Body of pancreas (tissue), 4 donors: ENCODE results near the gene RYR3. TPM values are rescaled to one million over a fixed set of nuclear protein-coding genes. Genes with fewer than 3 reads are reported as not detected.
A peak's percentile ranks its signal among the peaks of the same experiment; 100 is the strongest.

Source experiments
- ATAC-seq: fragments of 150-250 bp; one replicate; pipeline ENCODE4 v1.9.1; 2016
- DNase-seq, 4 donors: peaks; one replicate each; pipeline ENCODE4 v3.0.0-alpha.2; 2019
- H3K27ac ChIP-seq, 4 donors: fragments of 200-600 bp; sonication (generic); 1 replicate in 3 of 4; 2 replicates in 1 of 4; pipeline versions ENCODE4 v1.5.1 to v1.6.1; 2016 to 2019; ENCODE audit warnings: mild to moderate bottlenecking in 1 of 4, mixed read lengths in 1 of 4, moderate library complexity in 1 of 4
- H3K27me3 ChIP-seq, 2 donors: fragments of 200-600 bp; sonication (generic); one replicate each; pipeline ENCODE4 v1.6.0; 2016; ENCODE audit warnings: mild to moderate bottlenecking in 1 of 2
- H3K36me3 ChIP-seq, 2 donors: fragments of 200-600 bp; sonication (generic); replicated peaks in 1 of 2; 2 replicates each; pipeline ENCODE4 v1.5.1; 2016; ENCODE audit warnings: low read depth in 2 of 2; ENCODE audit not compliant: insufficient read depth in 1 of 2
- H3K4me1 ChIP-seq: fragments of 200-600 bp; sonication (generic); one replicate; pipeline ENCODE4 v1.6.0; 2016
- H3K4me3 ChIP-seq, 2 donors: fragments of 200-600 bp; sonication (generic); 1 replicate in 1 of 2; 2 replicates in 1 of 2; pipeline ENCODE4 v1.5.1; 2016 to 2019
- H3K9me3 ChIP-seq, 3 donors: fragments of 200-600 bp; sonication (generic); 1 replicate in 2 of 3; 2 replicates in 1 of 3; pipeline ENCODE4 v1.5.1; 2016
- POLR2A ChIP-seq, 3 donors: fragments of 450-650 bp; IDR thresholded peaks; one replicate each; pipeline ENCODE4 v1.6.1; 2016; ENCODE audit warnings: antibody characterized with exemption in 3 of 3, mild to moderate bottlenecking in 2 of 3
- WGBS, 2 donors: methylation state at CpG; one replicate each; pipeline ENCODE4 v1.1.5; 2017; 5-methylcytosine and 5-hydroxymethylcytosine counted together
- intact Hi-C: fragments of 100-400 bp; cut with DNase I; formaldehyde crosslinking; loops from one replicate; pipeline ENCODE4 v1.15.1; 2023
- total RNA-seq, 2 donors: library from RNA; depleted of rRNA; stranded (reverse); fragments of >200 nt; gene quantifications; one replicate each; pipeline ENCODE4 v1.1.0, GENCODE V29; 2016
- TF ChIP-seq, protein P1 (sequence below), 7 experiments: fragments of 450-650 bp in 4 of 7; fragments of 200-600 bp in 3 of 7; sonication (generic) in 3 of 7; IDR thresholded peaks; one replicate each; pipeline ENCODE4 v1.5.1; 2016 to 2019; ENCODE audit warnings: antibody characterized with exemption in 7 of 7

Gene RYR3
- total RNA-seq, 2 donors from 2014 or later: 0.26 to 0.66 TPM

DNA sequence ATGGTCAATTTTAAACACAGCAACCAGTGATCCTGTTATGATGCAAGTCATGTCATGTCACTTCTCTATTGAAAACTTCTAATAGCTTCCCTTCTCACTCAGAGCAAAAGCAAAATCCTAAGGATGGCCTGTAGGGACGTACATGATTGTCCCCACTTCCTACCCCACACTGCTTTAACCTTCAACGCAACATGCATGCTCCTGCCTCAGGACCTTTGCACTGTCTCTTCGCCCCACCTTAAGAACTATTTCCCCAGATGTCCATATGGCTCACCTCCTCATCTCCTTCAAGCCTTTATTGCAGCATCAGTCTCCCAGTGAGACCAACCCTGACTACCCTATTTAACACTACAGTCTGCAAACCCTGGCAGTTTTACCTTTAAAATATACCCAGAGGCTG is 443.5 kb downstream of the RYR3 start:
- 62 to 71% methylated on average over 3 of the region's 3 CpGs for WGBS, 2 donors
- no peaks in the 10 kb centered on the region for H3K27me3 ChIP-seq
- H3K4me1 ChIP-seq: no peaks in the 10 kb centered on the region
- no peak for ATAC-seq
- no peak overlapping the region for H3K4me3 ChIP-seq
- DNase-seq: no peak
- TF ChIP-seq POLR2A (IDR thresholded peaks at IDR 0.05): no peak
- TF ChIP-seq, protein P1, sequence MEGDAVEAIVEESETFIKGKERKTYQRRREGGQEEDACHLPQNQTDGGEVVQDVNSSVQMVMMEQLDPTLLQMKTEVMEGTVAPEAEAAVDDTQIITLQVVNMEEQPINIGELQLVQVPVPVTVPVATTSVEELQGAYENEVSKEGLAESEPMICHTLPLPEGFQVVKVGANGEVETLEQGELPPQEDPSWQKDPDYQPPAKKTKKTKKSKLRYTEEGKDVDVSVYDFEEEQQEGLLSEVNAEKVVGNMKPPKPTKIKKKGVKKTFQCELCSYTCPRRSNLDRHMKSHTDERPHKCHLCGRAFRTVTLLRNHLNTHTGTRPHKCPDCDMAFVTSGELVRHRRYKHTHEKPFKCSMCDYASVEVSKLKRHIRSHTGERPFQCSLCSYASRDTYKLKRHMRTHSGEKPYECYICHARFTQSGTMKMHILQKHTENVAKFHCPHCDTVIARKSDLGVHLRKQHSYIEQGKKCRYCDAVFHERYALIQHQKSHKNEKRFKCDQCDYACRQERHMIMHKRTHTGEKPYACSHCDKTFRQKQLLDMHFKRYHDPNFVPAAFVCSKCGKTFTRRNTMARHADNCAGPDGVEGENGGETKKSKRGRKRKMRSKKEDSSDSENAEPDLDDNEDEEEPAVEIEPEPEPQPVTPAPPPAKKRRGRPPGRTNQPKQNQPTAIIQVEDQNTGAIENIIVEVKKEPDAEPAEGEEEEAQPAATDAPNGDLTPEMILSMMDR (IDR thresholded peaks at IDR 0.05): no peak
- intact Hi-C loops: no loop called here
- H3K27ac ChIP-seq: no peak overlapping the region
- no peaks in the 10 kb centered on the region for H3K9me3 ChIP-seq
- no peaks in the 10 kb centered on the region for H3K36me3 ChIP-seq

DNA sequence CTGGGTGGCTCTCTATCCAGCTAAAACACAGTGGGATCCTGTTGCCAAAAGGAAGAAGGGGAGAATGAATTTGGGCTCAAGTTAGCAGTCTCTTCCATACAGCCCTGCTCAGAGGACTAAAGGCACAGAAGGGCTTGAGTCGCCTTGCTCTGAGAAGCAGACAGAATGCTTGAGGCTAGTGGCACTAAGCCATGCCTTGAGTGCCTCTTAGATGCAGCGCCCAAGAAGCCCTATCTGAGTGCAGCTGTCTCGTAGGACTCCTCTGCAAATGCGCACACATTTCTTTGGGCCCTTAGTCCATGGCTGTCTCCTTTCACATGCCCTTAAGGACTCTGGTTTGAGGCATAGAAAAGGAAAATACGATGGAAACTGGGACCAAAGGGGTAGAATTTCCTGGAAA is 446.2 kb downstream of the RYR3 start:
- DNase-seq (no peak), ATAC-seq (no peak)
- Histone ChIP-seq H3K27ac (no peak overlapping the region), H3K36me3 (no peaks in the 10 kb centered on the region), H3K9me3 (no peaks in the 10 kb centered on the region), H3K4me1 (no peaks in the 10 kb centered on the region), H3K4me3 (no peak overlapping the region), H3K27me3 (no peaks in the 10 kb centered on the region)
- intact Hi-C loops: no loop called here
- WGBS, 2 donors: 70 to 80% methylated on average over 5 of the region's 5 CpGs
- TF ChIP-seq, protein P1 (IDR thresholded peaks at IDR 0.05): no peak
- no peak for TF ChIP-seq POLR2A (IDR thresholded peaks at IDR 0.05)

DNA sequence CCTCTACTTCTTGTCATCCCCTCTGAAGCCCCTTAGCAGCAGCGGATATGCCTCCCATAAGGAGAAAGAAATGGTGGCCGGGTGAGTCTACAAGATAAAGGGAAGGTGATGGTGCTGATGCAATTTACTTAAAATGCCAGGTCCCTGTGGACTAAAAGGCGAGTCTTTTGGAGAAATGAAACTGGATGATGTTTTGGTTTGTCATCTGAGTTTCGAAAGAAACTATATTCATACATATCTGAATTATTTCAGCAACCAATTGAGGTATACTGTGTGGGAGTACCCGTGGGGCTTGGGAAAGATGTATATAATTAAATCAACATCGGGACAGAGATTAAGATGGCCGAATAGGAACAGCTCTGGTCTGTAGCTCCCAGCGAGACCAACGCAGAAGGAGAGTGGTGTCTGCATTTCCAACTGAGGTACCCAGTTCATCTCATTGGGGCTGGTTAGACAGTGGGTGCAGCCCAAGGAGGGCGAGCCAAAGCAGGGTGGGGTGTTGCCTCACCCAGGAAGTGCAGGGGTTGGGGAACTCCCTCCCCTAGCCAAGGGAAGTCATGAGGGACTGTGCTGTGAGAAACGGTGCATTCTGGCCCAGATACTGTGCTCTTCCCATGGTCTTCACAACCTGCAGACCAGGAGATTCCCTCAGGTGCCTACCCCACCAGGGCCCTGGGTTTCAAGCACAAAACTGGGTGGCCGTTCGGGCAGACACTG is 446.9 kb downstream of the RYR3 start:
- H3K36me3 ChIP-seq: no peaks in the 10 kb centered on the region
- H3K27ac ChIP-seq: no peak overlapping the region
- no peak for TF ChIP-seq POLR2A (IDR thresholded peaks at IDR 0.05)
- TF ChIP-seq, protein P1 (IDR thresholded peaks at IDR 0.05): no peak
- H3K27me3 ChIP-seq: no peaks in the 10 kb centered on the region
- intact Hi-C loops: no loop called here
- WGBS, 2 donors: 61 to 71% methylated on average over 9 to 13 of the region's 13 CpGs
- no peak overlapping the region for H3K4me3 ChIP-seq
- no peak for DNase-seq
- no peaks in the 10 kb centered on the region for H3K9me3 ChIP-seq
- ATAC-seq: no peak
- no peaks in the 10 kb centered on the region for H3K4me1 ChIP-seq

DNA sequence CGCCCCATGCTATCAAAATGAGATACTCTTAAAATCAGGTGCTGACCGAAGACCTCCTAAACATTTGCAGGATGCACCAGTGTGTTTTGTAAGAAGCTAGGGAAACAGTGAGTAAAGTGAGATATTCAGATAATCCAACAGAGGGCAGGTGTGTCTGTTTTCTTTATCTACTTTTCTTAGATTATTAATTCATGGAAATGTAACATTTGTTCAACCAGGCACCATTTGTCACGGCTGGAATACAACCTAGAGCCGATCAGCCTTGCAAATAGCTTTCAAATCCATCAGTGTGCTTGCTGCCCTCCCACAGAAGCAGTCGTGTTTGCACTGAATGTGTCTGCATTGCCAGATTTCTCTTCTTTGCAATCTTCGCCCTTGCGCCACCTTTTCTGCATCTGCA is 455.6 kb downstream of the RYR3 start:
- WGBS, 2 donors: 46 to 50% methylated on average over 7 of the region's 7 CpGs
- ATAC-seq (no peak), DNase-seq (no peak)
- intact Hi-C loops: no loop called here
- Histone ChIP-seq H3K4me1 (no peaks in the 10 kb centered on the region), H3K27me3 (no peaks in the 10 kb centered on the region), H3K36me3 (no peaks in the 10 kb centered on the region), H3K27ac (no peak overlapping the region), H3K4me3 (no peak overlapping the region), H3K9me3 (no peaks in the 10 kb centered on the region)
- no peak for TF ChIP-seq POLR2A (IDR thresholded peaks at IDR 0.05)
- TF ChIP-seq, protein P1 (IDR thresholded peaks at IDR 0.05): peak in 1 of 7 experiments; percentile 8

DNA sequence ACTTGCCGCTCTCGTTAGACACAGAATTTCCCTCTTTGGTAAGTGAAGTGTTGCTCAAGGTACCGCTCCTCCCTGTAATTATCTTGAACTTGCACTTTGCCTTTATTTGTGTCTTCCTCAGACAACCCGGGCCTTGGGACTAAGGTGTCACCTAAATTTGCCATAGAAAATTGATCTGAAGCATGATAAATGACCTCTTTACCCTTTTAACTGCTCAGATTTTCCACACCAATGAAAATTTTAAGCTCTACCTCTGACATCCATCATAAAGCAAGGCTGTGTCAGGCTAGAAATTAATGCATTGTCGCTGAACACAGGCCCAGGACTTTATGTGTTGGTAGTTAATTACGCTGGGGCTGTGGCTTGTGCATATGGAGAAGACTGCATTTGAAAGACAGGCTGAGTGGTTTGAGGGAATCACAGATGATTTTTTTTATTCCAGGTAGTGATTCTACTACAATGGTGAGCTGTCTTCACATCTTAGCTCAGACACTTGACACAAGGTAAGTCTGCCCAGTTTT is 458.0 kb downstream of the RYR3 start:
- Histone ChIP-seq H3K4me1 (no peaks in the 10 kb centered on the region), H3K4me3 (no peak overlapping the region), H3K27ac (no peak overlapping the region), H3K27me3 (no peaks in the 10 kb centered on the region), H3K9me3 (no peaks in the 10 kb centered on the region), H3K36me3 (no peaks in the 10 kb centered on the region)
- DNase-seq (no peak), ATAC-seq (no peak)
- intact Hi-C loops: no loop called here
- WGBS, 2 donors: 60 to 67% methylated on average over 6 of the region's 6 CpGs
- TF ChIP-seq POLR2A (IDR thresholded peaks at IDR 0.05): no peak
- TF ChIP-seq, protein P1 (IDR thresholded peaks at IDR 0.05): no peak
